Prostate gland (tissue), 2 donors: ENCODE data around the gene OR2T33.

Source experiments
- POLR2A ChIP-seq: fragments of 450-650 bp; IDR thresholded peaks from one replicate; pipeline ENCODE4 v1.6.1; 2016; ENCODE audit warnings: antibody characterized with exemption, mild to moderate bottlenecking
- POLR2AphosphoS5 ChIP-seq: sonication (generic); formaldehyde crosslinking; IDR thresholded peaks from one replicate; pipeline ENCODE4 v1.6.1; 2017; ENCODE audit warnings: antibody characterized with exemption
- TF ChIP-seq, protein P1 (sequence below), 4 experiments: fragments of 200-600 bp in 2 of 4; fragments of 450-650 bp in 2 of 4; sonication (generic) in 2 of 4; IDR thresholded peaks; 1 replicate in 3 of 4; 2 replicates in 1 of 4; pipeline ENCODE4 v1.5.1; 2016 to 2019; ENCODE audit warnings: antibody characterized with exemption in 4 of 4, mild to moderate bottlenecking in 2 of 4, moderate library complexity in 2 of 4

DNA sequence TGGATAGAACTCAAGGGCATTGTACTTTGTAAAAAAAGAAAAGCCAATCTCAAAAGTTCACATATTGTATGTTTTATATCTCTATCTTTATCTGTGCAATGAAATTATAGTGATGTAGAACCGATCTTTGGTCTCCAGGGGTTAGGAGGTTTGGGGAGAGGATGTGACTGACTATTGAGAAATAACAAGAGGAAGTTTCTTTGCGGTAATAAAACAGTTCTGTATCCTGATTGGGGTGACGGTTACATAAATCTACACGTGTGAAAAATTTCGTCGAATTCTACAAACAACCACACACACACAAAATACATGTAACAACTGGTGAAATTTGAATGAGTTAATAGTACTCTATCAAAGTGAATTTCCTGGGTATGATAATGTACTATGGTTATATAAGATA is 10.6 kb upstream of the OR2T33 start:
- TF ChIP-seq POLR2A (no peak), POLR2AphosphoS5 (no peak)
- TF ChIP-seq, protein P1, sequence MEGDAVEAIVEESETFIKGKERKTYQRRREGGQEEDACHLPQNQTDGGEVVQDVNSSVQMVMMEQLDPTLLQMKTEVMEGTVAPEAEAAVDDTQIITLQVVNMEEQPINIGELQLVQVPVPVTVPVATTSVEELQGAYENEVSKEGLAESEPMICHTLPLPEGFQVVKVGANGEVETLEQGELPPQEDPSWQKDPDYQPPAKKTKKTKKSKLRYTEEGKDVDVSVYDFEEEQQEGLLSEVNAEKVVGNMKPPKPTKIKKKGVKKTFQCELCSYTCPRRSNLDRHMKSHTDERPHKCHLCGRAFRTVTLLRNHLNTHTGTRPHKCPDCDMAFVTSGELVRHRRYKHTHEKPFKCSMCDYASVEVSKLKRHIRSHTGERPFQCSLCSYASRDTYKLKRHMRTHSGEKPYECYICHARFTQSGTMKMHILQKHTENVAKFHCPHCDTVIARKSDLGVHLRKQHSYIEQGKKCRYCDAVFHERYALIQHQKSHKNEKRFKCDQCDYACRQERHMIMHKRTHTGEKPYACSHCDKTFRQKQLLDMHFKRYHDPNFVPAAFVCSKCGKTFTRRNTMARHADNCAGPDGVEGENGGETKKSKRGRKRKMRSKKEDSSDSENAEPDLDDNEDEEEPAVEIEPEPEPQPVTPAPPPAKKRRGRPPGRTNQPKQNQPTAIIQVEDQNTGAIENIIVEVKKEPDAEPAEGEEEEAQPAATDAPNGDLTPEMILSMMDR (IDR thresholded peaks at IDR 0.05) = no peak
